GM13977 (cell line): Measurements from ENCODE around the gene CASP9.

Source experiments
- DNase-seq: peaks from one replicate; pipeline ENCODE4 v3.0.0; 2012; ENCODE audit warnings: low spot score
- CTCF ChIP-seq: IDR thresholded peaks from 2 replicates; pipeline ENCODE4 v1.5.1; 2012; ENCODE audit warnings: mild to moderate bottlenecking, control low read depth; ENCODE audit not compliant: insufficient read depth; ENCODE audit errors: extremely low read depth, missing control alignments
- in situ Hi-C: fragments of 300-500 bp; cut with MboI; formaldehyde crosslinking; loops from one replicate; pipeline ENCODE4 v1.12.0; 2022; ENCODE audit warnings: low sequenced_read_pairs, low pct_unique_long_range_greater_than_20kb, mixed read lengths, inconsistent platforms; ENCODE audit not compliant: unreplicated experiment

The CASP9 gene

GRCh38 chr1:15452216-15452615 is 71.8 kb downstream of the CASP9 start:
- in situ Hi-C loops = no loop called here
- TF ChIP-seq CTCF = no peak
- no peak for DNase-seq

DNA sequence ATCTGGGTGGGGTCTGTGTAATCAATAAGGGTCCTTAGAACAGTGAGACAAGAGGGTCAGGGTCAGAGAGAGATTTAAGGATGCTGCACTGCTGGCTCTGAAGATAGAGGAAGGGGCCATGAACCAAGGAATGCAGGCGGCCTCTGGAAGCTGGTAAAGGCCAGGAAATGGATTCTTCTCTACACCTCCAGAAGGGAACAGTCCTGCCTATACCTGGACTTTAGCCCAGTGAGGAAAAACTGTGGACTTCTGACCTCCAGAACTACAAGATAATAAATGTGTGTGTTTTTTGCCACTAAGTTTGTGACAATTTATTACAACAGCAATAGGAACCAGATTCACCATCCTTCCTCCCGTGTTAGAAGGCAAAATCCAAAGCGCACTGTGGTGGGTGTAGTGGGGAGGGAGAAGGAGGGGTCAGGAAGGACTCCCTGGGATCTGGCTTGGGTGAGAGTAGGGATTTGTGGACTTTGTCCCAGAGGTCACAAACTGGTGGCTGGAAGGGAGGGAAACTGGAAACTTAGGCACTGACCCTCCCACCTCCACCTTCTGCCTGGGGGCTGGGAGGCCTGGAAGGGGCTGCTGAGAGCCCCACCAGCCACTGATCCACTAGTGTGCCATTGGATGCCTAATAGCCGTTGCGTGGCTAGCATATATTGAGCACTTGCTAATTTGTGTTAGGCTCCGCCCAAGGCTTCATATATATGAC is 72.8 kb downstream of the CASP9 start:
- in situ Hi-C loops = no loop called here
- no peak for DNase-seq
- no peak for TF ChIP-seq CTCF

- no peak for DNase-seq
- no peak for TF ChIP-seq CTCF
- in situ Hi-C loops = no loop called here
These were observed 74.4 kb downstream of the CASP9 start for GRCh38 chr1:15449567-15449966.

GRCh38 chr1:15448877-15449462 is 75.0 kb downstream of the CASP9 start:
- in situ Hi-C loops = no loop called here
- no peak for DNase-seq
- TF ChIP-seq CTCF = no peak

GRCh38 chr1:15446212-15446611 is 77.8 kb downstream of the CASP9 start:
- in situ Hi-C loops = no loop called here
- TF ChIP-seq CTCF = no peak
- DNase-seq = no peak

GRCh38 chr1:15445390-15446122 is 78.5 kb downstream of the CASP9 start:
- in situ Hi-C loops = no loop called here
- TF ChIP-seq CTCF = no peak
- no peak for DNase-seq
